ENCODE measurements around the gene KIAA0513.

GRCh38 chr16:85011846-85012284 is 15.7 kb upstream of the KIAA0513 start:
- TF ChIP-seq CTCF (IDR thresholded peaks at IDR 0.05; ENCODE audit: low read length): no peak
- no peak for TF ChIP-seq EZH2 (IDR thresholded peaks at IDR 0.05; ENCODE audit: borderline replicate concordance, low read length)

All from OCI-LY1 (cell line).